PC-3 (cell line): Measurements from ENCODE around the gene NAV2.
"Not testable (repeated sequence)": the region's sequence is repeated elsewhere in the genome, so short reads cannot be mapped to it uniquely, and the experiment has no call there.

Experiments
- CTCF ChIP-seq: fragments of 300-600 bp; sonication (generic); conservative IDR thresholded peaks from 2 replicates; pipeline ENCODE4 v1.5.1; 2017; ENCODE audit warnings: antibody characterized with exemption, low read depth, mild to moderate bottlenecking, low read length
- EZH2phosphoT487 ChIP-seq: fragments of 300-600 bp; sonication (generic); IDR thresholded peaks from 2 replicates; pipeline ENCODE4 v1.6.1; 2018; ENCODE audit warnings: mild to moderate bottlenecking, antibody characterized with exemption, low read length, borderline replicate concordance

- TF ChIP-seq EZH2phosphoT487, CTCF: not testable (repeated sequence)
Observed at GRCh38 chr11:19895037-19895436, 182.4 kb downstream of the NAV2 start.
